ENCODE data around the gene PGM2L1.
A peak's percentile ranks its signal among the peaks of the same experiment; 100 is the strongest.
"Not testable (repeated sequence)": the region's sequence is repeated elsewhere in the genome, so short reads cannot be mapped to it uniquely, and the experiment has no call there.

PGM2L1 gene

GRCh38 chr11:74367881-74368280 lies 30.4 kb downstream of the PGM2L1 start:
- H3K9ac ChIP-seq (ENCODE audit: low read length), result no peak overlapping the region

DNA sequence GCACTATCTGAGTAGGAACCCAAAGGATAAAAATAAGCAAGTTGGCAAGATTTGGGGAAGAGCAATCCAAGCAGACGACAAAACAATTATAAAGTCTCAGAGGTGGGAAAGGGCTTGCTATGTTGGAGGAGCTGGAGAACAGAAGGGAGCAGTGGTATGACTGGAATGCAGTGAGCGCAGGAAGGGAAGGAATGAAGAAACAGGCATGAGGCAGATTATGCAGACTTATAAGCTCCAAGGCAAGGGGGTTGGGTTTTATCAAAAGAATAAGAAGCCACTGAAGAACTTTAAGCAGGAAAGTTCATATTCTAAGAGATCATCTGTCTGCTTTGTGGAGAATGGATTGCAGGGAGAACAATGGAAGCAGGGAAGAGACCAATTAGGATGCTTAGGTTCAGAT lies 31.7 kb downstream of the PGM2L1 start:
- Histone ChIP-seq H3K27me3 (replicated peaks; ENCODE audit: control insufficient read depth, insufficient read depth, low read length) (no peaks in the 10 kb centered on the region), H3K4me3 (ENCODE audit: low read length) (no peak overlapping the region), H3K4me1 (ENCODE audit: control insufficient read depth, insufficient read depth, low read length) (peaks cover 4% of the 10 kb centered on the region), H3K9me3 (ENCODE audit: control insufficient read depth, low read length) (no peaks in the 10 kb centered on the region), H3K36me3 (ENCODE audit: control insufficient read depth, insufficient read depth, low read length, severe bottlenecking) (peaks cover 3% of the 10 kb centered on the region), H3K9ac (ENCODE audit: low read length) (no peak overlapping the region)
- DNase-seq (ENCODE audit: low read depth), result peak; percentile 70

More at GRCh38 chr11:74367881-74368280, 30.4 kb downstream of the PGM2L1 start:
- Histone ChIP-seq H3K4me1 (ENCODE audit: control insufficient read depth, insufficient read depth, low read length) (peaks cover 4% of the 10 kb centered on the region), H3K9me3 (ENCODE audit: control insufficient read depth, low read length) (no peaks in the 10 kb centered on the region), H3K36me3 (ENCODE audit: control insufficient read depth, insufficient read depth, low read length, severe bottlenecking) (peaks cover 3% of the 10 kb centered on the region), H3K4me3 (ENCODE audit: low read length) (no peak overlapping the region), H3K27me3 (replicated peaks; ENCODE audit: control insufficient read depth, insufficient read depth, low read length) (no peaks in the 10 kb centered on the region)
- no peak for DNase-seq (ENCODE audit: low read depth)

GRCh38 chr11:74365805-74366204 lies 32.4 kb downstream of the PGM2L1 start:
- H3K4me3 ChIP-seq (ENCODE audit: low read length); DNase-seq (ENCODE audit: low read depth); H3K27me3 ChIP-seq (replicated peaks; ENCODE audit: control insufficient read depth, insufficient read depth, low read length); H3K9ac ChIP-seq (ENCODE audit: low read length); H3K4me1 ChIP-seq (ENCODE audit: control insufficient read depth, insufficient read depth, low read length); H3K9me3 ChIP-seq (ENCODE audit: control insufficient read depth, low read length); H3K36me3 ChIP-seq (ENCODE audit: control insufficient read depth, insufficient read depth, low read length, severe bottlenecking): not testable (repeated sequence)

DNA sequence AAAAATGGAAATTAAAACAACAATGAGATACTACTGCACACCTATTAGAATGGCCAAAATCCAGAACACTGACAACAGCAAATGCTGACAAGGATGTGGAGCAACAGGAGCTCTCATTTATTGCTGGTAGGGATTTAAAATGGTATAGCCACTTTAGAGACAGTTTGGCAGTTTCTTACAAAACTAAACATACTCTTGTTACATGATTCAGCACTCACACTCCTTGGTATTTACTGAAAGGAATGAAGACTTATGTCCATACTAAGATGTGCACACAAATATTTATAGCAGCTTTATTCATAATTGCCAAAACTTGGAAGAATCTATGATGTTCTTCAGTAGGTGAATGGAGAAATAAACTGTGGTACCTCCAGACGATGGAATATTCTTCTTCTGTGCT lies 40.8 kb downstream of the PGM2L1 start:
- no peaks in the 10 kb centered on the region for H3K27me3 ChIP-seq (replicated peaks; ENCODE audit: control insufficient read depth, insufficient read depth, low read length)

DNA sequence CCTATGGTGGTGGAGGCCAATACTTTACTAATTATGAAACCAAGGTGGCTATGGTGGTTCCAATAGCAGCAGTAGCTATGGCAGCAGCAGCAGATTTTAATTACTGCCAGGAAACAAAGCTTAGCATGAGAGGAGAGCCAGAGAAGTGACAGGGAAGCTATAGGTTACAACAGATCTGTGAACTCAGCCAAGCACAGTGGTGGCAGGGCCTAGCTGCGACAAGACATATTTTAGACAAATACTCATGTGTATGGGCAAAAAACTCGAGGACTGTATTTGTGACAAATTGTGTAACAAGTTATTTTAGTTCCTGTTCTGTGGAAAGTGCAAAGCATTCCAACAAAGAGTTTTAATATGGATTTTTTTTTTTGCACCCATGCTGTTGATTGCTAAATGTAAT lies 42.6 kb downstream of the PGM2L1 start:
- no peaks in the 10 kb centered on the region for H3K4me1 ChIP-seq (ENCODE audit: control insufficient read depth, insufficient read depth, low read length)
- H3K9ac ChIP-seq (ENCODE audit: low read length), result no peak overlapping the region
- no peaks in the 10 kb centered on the region for H3K36me3 ChIP-seq (ENCODE audit: control insufficient read depth, insufficient read depth, low read length, severe bottlenecking)
- no peak for DNase-seq (ENCODE audit: low read depth)
- no peak overlapping the region for H3K4me3 ChIP-seq (ENCODE audit: low read length)
- no peaks in the 10 kb centered on the region for H3K9me3 ChIP-seq (ENCODE audit: control insufficient read depth, low read length)
- no peaks in the 10 kb centered on the region for H3K27me3 ChIP-seq (replicated peaks; ENCODE audit: control insufficient read depth, insufficient read depth, low read length)

More for the DNA sequence above, 40.8 kb downstream of the PGM2L1 start:
- H3K36me3 ChIP-seq (ENCODE audit: control insufficient read depth, insufficient read depth, low read length, severe bottlenecking), result no peaks in the 10 kb centered on the region
- DNase-seq (ENCODE audit: low read depth), result peak; percentile 32
- H3K9ac ChIP-seq (ENCODE audit: low read length), result no peak overlapping the region
- H3K9me3 ChIP-seq (ENCODE audit: control insufficient read depth, low read length), result no peaks in the 10 kb centered on the region
- H3K4me1 ChIP-seq (ENCODE audit: control insufficient read depth, insufficient read depth, low read length), result no peaks in the 10 kb centered on the region
- no peak overlapping the region for H3K4me3 ChIP-seq (ENCODE audit: low read length)

DNA sequence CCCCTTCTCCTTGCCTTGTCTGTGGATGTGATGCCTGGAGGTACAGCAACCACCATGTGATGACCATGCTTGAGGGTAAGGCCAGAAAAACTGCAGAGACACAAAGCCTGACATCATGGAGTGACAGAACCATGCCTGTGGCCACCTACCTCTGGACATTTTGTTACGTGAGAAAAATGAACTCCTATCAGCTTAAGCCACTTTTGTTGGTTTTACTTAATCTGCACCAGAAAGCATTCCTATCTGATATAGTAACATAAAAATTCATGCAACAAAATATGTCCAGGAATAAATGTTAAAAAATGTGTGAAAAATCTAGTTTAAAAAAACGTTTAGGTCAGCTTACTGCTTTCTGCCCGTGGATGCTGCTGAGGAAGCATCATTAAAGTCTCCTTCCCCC lies 44.2 kb downstream of the PGM2L1 start:
- no peaks in the 10 kb centered on the region for H3K9me3 ChIP-seq (ENCODE audit: control insufficient read depth, low read length)
- no peaks in the 10 kb centered on the region for H3K27me3 ChIP-seq (replicated peaks; ENCODE audit: control insufficient read depth, insufficient read depth, low read length)
- H3K4me3 ChIP-seq (ENCODE audit: low read length), result no peak overlapping the region
- no peak overlapping the region for H3K9ac ChIP-seq (ENCODE audit: low read length)
- DNase-seq (ENCODE audit: low read depth), result peak; percentile 57
- no peaks in the 10 kb centered on the region for H3K4me1 ChIP-seq (ENCODE audit: control insufficient read depth, insufficient read depth, low read length)
- no peaks in the 10 kb centered on the region for H3K36me3 ChIP-seq (ENCODE audit: control insufficient read depth, insufficient read depth, low read length, severe bottlenecking)

DNA sequence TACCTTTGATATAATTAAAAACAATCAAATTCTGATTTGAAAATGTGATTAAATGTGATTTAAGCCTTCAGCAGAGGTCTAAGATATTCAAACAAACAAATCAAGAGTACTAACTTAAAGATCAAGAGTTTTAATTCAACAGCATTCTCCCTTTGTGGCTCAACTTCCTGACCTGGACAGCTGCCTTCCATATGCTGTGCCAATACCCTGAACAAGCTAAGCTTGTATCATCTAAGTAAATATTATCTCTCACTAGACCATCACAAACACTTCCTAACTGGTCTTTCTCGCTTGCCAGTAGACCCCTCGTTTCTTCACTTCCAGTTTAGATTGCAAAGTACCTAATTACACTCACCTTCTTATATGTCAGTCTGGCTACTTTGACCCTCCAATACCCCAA lies 50.9 kb downstream of the PGM2L1 start:
- H3K27me3 ChIP-seq (replicated peaks; ENCODE audit: control insufficient read depth, insufficient read depth, low read length), result no peaks in the 10 kb centered on the region
- peaks cover 5% of the 10 kb centered on the region for H3K4me1 ChIP-seq (ENCODE audit: control insufficient read depth, insufficient read depth, low read length)
- DNase-seq (ENCODE audit: low read depth), result no peak
- H3K4me3 ChIP-seq (ENCODE audit: low read length), result no peak overlapping the region
- H3K36me3 ChIP-seq (ENCODE audit: control insufficient read depth, insufficient read depth, low read length, severe bottlenecking), result no peaks in the 10 kb centered on the region
- no peaks in the 10 kb centered on the region for H3K9me3 ChIP-seq (ENCODE audit: control insufficient read depth, low read length)
- no peak overlapping the region for H3K9ac ChIP-seq (ENCODE audit: low read length)

GRCh38 chr11:74345420-74345819 lies 52.8 kb downstream of the PGM2L1 start:
- no peaks in the 10 kb centered on the region for H3K9me3 ChIP-seq (ENCODE audit: control insufficient read depth, low read length)
- no peak overlapping the region for H3K9ac ChIP-seq (ENCODE audit: low read length)
- peak; percentile 38 for DNase-seq (ENCODE audit: low read depth)
- no peaks in the 10 kb centered on the region for H3K36me3 ChIP-seq (ENCODE audit: control insufficient read depth, insufficient read depth, low read length, severe bottlenecking)
- H3K27me3 ChIP-seq (replicated peaks; ENCODE audit: control insufficient read depth, insufficient read depth, low read length), result no peaks in the 10 kb centered on the region
- H3K4me1 ChIP-seq (ENCODE audit: control insufficient read depth, insufficient read depth, low read length), result peaks cover 5% of the 10 kb centered on the region
- H3K4me3 ChIP-seq (ENCODE audit: low read length), result no peak overlapping the region

- Histone ChIP-seq H3K9me3 (ENCODE audit: control insufficient read depth, low read length) (no peaks in the 10 kb centered on the region), H3K4me3 (ENCODE audit: low read length) (no peak overlapping the region), H3K27me3 (replicated peaks; ENCODE audit: control insufficient read depth, insufficient read depth, low read length) (no peaks in the 10 kb centered on the region), H3K4me1 (ENCODE audit: control insufficient read depth, insufficient read depth, low read length) (no peaks in the 10 kb centered on the region), H3K36me3 (ENCODE audit: control insufficient read depth, insufficient read depth, low read length, severe bottlenecking) (no peaks in the 10 kb centered on the region), H3K9ac (ENCODE audit: low read length) (no peak overlapping the region)
- no peak for DNase-seq (ENCODE audit: low read depth)
These were observed 56.3 kb downstream of the PGM2L1 start for GRCh38 chr11:74341921-74342320.

DNA sequence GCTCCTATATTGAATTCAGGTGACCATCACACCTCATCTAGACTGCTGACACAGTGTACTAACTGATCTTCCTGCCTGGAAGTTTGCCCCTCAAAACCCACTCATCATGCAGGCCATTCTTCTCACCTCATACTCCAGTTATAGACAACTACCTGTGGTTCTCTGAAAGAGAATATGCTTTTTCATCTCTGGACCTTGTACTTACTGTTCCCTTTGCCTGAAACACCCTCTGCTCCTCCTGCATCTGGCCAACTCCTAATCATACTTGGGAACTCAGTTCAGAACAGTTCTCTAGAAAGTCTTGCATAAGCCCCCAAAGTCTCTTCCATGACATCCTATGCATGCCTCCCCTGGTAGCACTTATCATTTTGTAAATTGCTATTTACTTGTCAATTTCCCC lies 58.6 kb downstream of the PGM2L1 start:
- Histone ChIP-seq H3K27me3 (replicated peaks; ENCODE audit: control insufficient read depth, insufficient read depth, low read length) (no peaks in the 10 kb centered on the region), H3K4me3 (ENCODE audit: low read length) (no peak overlapping the region), H3K9ac (ENCODE audit: low read length) (no peak overlapping the region), H3K4me1 (ENCODE audit: control insufficient read depth, insufficient read depth, low read length) (no peaks in the 10 kb centered on the region), H3K9me3 (ENCODE audit: control insufficient read depth, low read length) (no peaks in the 10 kb centered on the region), H3K36me3 (ENCODE audit: control insufficient read depth, insufficient read depth, low read length, severe bottlenecking) (no peaks in the 10 kb centered on the region)
- DNase-seq (ENCODE audit: low read depth), result no peak

DNA sequence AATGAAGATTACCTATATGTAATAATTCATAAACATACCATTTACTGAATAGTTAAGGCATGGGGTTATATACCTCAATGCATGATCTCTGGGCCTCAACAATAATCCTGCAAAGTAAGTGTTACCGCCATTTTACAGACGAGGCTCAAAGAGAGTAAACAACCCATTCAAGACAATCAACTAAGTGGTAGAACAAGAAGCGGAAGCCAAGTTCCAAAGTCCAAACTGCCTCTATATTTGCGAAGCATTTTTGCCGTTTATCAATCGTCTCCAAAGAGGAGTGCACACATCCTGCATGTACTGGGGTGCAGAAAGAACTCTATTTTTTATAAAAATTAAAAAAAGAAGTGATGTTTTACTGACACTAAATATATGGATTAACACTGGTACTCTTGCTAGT lies 59.3 kb downstream of the PGM2L1 start:
- no peak for DNase-seq (ENCODE audit: low read depth)
- H3K9ac ChIP-seq (ENCODE audit: low read length), result no peak overlapping the region
- no peaks in the 10 kb centered on the region for H3K27me3 ChIP-seq (replicated peaks; ENCODE audit: control insufficient read depth, insufficient read depth, low read length)
- no peaks in the 10 kb centered on the region for H3K36me3 ChIP-seq (ENCODE audit: control insufficient read depth, insufficient read depth, low read length, severe bottlenecking)
- no peaks in the 10 kb centered on the region for H3K9me3 ChIP-seq (ENCODE audit: control insufficient read depth, low read length)
- H3K4me3 ChIP-seq (ENCODE audit: low read length), result no peak overlapping the region
- H3K4me1 ChIP-seq (ENCODE audit: control insufficient read depth, insufficient read depth, low read length), result no peaks in the 10 kb centered on the region

- H3K9me3 ChIP-seq (ENCODE audit: control insufficient read depth, low read length), result no peaks in the 10 kb centered on the region
- H3K36me3 ChIP-seq (ENCODE audit: control insufficient read depth, insufficient read depth, low read length, severe bottlenecking), result no peaks in the 10 kb centered on the region
- H3K4me1 ChIP-seq (ENCODE audit: control insufficient read depth, insufficient read depth, low read length), result peaks cover 11% of the 10 kb centered on the region
- DNase-seq (ENCODE audit: low read depth), result no peak
- H3K27me3 ChIP-seq (replicated peaks; ENCODE audit: control insufficient read depth, insufficient read depth, low read length), result no peaks in the 10 kb centered on the region
- H3K9ac ChIP-seq (ENCODE audit: low read length), result no peak overlapping the region
- no peak overlapping the region for H3K4me3 ChIP-seq (ENCODE audit: low read length)
These were observed 65.0 kb downstream of the PGM2L1 start for GRCh38 chr11:74333193-74333592.

Data from adipocyte (in vitro differentiated cells).